NT2/D1 (cell line): ENCODE measurements around the gene NR0B2.

Experiments used
- DNase-seq: peaks from one replicate; pipeline ENCODE4 v3.0.0-alpha.2; 2011; ENCODE audit warnings: low read depth, low spot score
- H3K27me3 ChIP-seq: 2 replicates; pipeline ENCODE4 v1.6.0; 2011; ENCODE audit warnings: mild to moderate bottlenecking; ENCODE audit not compliant: insufficient read length, insufficient read depth
- H3K36me3 ChIP-seq: 2 replicates; pipeline ENCODE4 v1.6.1; 2011; ENCODE audit warnings: mild to moderate bottlenecking, low read length, mixed read lengths; ENCODE audit not compliant: insufficient read depth, insufficient read length
- H3K4me1 ChIP-seq: 2 replicates; pipeline ENCODE4 v1.5.1; 2011; ENCODE audit not compliant: insufficient read depth, insufficient read length
- H3K4me3 ChIP-seq: 2 replicates; pipeline ENCODE4 v1.5.1; 2011; ENCODE audit warnings: low read depth; ENCODE audit not compliant: insufficient read length
- H3K9ac ChIP-seq: 2 replicates; pipeline ENCODE4 v1.6.0; 2011; ENCODE audit warnings: low read depth; ENCODE audit not compliant: insufficient read length
- H3K9me3 ChIP-seq: 2 replicates; pipeline ENCODE4 v1.5.1; 2011; ENCODE audit warnings: mild to moderate bottlenecking, low read length; ENCODE audit not compliant: insufficient read depth
- SUZ12 ChIP-seq: IDR thresholded peaks from 2 replicates; pipeline ENCODE4 v1.6.1; 2011; ENCODE audit not compliant: insufficient read length, insufficient read depth; ENCODE audit errors: extremely low read depth
- YY1 ChIP-seq: IDR thresholded peaks from 2 replicates; pipeline ENCODE4 v1.6.1; 2011; ENCODE audit not compliant: insufficient read length, insufficient read depth
- ZNF274 ChIP-seq: IDR thresholded peaks from 2 replicates; pipeline ENCODE4 v1.6.1; 2011; ENCODE audit warnings: mild to moderate bottlenecking, low read depth, low read length

The NR0B2 gene

DNA sequence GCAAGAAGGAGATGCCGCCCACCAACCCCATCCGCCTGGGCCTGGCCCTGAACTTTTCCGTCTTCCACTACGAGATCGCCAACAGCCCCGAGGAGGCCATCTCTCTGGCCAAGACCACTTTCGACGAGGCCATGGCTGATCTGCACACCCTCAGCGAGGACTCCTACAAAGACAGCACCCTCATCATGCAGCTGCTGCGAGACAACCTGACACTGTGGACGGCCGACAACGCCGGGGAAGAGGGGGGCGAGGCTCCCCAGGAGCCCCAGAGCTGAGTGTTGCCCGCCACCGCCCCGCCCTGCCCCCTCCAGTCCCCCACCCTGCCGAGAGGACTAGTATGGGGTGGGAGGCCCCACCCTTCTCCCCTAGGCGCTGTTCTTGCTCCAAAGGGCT lies 50.1 kb downstream of the NR0B2 start:
- Histone ChIP-seq H3K9ac (peak overlapping the region; percentile 99), H3K4me1 (peaks cover 35% of the 10 kb centered on the region), H3K4me3 (peak overlapping the region; percentile 96), H3K27me3 (no peaks in the 10 kb centered on the region), H3K9me3 (no peaks in the 10 kb centered on the region), H3K36me3 (no peaks in the 10 kb centered on the region)
- no peak for DNase-seq
- TF ChIP-seq ZNF274 (no peak), SUZ12 (no peak), YY1 (no peak)

GRCh38 chr1:26862781-26863684 lies 50.7 kb downstream of the NR0B2 start, which contains the start of gene SFN:
TSS of gene SFN (plus strand) at chr1:26863149. CDS start at chr1:26863213, 64 bp downstream.
- peaks cover 36% of the 10 kb centered on the region for H3K4me1 ChIP-seq
- no peak for DNase-seq
- H3K9ac ChIP-seq, result peak within 1 kb of the TSS; percentile 99
- TF ChIP-seq SUZ12 (no peak), YY1 (no peak), ZNF274 (no peak)
- H3K36me3 ChIP-seq, result no peaks in the 10 kb centered on the region
- H3K27me3 ChIP-seq, result no peaks in the 10 kb centered on the region
- no peaks in the 10 kb centered on the region for H3K9me3 ChIP-seq
- H3K4me3 ChIP-seq, result peak within 1 kb of the TSS; percentile 96

- H3K4me1 ChIP-seq, result peaks cover 39% of the 10 kb centered on the region
- no peak for TF ChIP-seq ZNF274
- TF ChIP-seq SUZ12, result no peak
- no peaks in the 10 kb centered on the region for H3K27me3 ChIP-seq
- H3K9me3 ChIP-seq, result no peaks in the 10 kb centered on the region
- no peaks in the 10 kb centered on the region for H3K36me3 ChIP-seq
- H3K9ac ChIP-seq, result peak overlapping the region; percentile 0
- DNase-seq, result no peak
- no peak overlapping the region for H3K4me3 ChIP-seq
Observed at GRCh38 chr1:26861889-26862378, 51.8 kb downstream of the NR0B2 start.
